Suppressor macrophage treated with lipopolysaccharide for 4 hours (primary cell): ENCODE results near the gene PTPRM.

Experiments used
- DNase-seq: peaks from one replicate; pipeline ENCODE4 v3.0.0-alpha.2; 2020

PTPRM gene

DNA sequence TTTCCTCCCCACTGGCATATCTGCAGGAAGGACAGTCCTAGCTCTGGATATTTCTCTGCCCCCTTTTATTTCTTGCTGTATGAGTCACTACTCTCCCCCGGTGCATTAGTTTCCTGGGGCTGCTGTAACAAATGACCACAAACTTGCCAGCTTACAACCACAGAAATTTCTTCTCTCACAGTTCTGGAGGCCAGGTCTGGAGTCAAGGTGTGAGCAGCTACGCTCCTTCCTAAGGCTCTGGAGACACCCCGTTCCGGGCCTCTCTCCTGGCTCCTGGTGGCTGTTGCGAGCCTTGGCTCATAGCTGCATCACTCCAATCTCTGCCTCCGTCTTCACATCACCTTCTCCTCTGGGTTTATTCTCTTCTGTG, 34.1 kb downstream of the PTPRM start:
- DNase-seq, result no peak

DNA sequence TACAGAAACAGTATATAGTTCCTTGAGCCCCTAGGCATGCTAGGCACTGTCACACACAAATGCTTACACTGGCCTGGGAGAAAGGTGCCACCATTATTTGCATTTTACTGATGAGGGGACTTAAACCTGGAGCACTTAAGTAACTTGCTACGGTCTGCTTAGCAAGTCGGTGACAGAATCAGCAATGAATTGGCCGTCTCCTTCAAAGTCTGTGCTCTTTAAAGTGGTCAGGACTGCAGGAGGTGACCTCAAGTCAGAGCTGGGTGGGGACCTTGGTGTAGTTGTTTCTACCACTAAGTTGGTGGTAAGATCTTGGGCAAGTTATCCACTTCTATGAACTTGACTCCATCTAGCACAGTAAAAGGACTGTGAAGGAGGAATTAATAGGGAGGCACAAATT, 34.8 kb downstream of the PTPRM start:
- no peak for DNase-seq

DNA sequence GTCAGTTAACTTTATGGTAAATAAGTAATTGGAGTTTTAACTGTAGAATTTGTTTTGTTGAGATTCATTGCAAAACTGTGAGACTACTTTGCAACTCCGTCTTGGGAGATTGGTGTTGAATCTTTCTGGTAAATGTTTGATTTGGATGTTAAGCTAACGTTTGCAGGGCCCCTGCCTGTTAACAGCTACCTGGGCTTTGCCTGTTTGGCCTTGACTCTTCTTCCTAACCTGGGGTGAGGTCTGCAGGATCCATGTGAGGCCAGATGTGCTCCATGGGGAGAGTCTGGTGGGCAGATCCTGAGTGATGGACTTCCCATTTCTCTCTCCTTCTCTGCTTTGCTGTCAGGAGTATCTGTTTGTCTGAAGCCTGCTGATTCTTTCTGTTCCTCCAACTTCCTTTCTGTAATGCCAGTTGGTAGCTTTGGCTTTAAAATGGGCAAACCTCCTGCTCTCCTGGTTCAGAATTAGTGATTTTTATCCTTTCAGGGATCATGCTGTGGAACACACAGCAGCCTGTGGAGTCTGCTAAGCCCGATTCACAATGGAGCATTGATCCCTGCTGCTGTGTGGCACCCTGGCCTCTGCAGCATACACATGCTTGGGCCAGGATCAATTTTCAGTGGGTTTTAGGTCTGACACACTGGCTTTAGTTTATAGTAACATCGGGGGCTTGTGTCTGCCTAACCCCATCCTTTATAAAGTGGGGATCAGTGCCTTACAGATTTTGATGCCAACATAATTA, 36.3 kb downstream of the PTPRM start:
- no peak for DNase-seq

DNA sequence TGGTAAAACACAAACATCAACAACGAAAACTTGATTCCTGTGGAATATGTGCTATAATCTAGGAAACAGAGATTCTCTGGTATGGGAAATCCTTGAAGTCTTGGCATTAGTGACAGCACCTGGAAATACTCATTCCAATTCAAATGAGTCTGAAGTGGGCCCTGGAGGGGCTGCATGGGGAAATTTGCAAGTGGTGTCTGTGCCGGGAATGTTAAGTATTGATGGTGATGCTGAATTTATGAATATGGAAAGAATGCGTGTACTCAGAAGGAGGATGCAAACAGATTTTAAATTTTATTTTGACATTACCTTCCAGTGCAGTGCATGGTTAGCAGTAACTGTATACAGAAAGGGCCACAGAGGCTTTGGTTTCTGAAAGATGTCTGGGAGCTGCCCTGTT, 37.2 kb downstream of the PTPRM start:
- DNase-seq, result no peak

DNA sequence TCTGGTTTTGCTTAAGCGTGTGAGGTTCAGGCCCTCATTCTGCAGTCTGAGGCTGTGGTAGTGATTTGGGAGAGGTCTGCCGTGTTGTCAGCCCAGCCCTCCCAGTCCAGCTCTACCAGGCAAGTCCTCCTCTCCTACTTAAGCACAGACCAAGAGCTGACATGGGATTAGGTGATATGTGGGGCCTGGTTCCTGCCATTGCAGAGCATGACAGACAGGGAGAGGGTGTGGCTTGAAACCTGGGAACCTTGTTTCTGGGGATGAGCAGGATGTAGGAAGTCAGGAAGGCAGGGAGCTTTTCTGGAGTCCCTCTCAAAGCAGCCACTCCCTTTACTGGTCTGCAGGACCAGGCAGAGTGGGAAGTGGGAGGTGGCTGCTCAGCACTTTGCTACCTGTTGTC, 38.6 kb downstream of the PTPRM start:
- DNase-seq, result no peak

DNA sequence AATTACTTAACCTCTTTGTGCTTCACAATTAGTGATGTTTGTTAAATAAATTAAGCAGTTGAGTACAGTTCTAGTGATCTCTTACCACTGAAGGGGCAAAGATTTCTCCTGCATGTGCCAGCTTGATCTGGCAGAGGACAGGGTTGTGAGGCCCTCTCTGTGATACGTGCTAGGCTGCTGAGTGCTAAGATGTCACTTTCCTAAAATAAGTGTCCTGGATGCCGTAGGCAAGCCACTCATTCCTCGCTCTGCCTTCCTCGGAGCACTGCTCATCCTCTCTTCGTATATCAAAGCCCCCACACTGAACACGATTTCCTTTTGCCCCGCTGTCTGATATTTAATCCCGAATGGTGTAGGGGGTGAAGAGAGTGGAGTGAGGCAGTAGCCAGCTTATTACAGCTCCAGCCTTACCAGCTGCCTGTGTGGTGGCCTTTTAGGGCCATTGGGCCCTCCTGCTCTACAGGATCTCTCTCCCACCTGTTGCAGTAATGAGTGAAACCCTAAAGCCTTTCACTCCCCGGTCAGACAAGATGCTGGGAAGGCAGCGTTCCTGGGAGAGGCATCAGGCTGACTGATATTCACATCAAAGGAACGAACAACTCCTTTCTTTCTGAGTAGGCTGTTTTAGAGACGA, 40.5 kb downstream of the PTPRM start:
- no peak for DNase-seq

DNA sequence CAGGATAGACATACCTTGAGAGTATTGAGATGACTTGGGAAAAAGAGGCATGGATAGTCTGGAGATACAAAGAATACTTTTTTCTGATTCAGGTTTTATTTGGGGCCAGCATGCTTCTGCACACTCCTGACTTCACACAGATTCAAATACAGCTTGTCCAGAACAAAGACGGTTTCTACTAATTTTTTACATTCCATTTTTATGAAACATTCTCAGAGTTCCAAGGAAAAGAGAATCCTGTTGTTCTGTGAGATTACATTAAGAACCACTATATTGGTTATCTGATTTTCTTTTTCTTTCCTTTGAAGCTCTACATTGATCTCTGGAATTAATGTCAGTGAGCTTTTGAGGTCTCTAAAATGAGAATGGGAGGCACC, 41.0 kb downstream of the PTPRM start:
- no peak for DNase-seq

DNA sequence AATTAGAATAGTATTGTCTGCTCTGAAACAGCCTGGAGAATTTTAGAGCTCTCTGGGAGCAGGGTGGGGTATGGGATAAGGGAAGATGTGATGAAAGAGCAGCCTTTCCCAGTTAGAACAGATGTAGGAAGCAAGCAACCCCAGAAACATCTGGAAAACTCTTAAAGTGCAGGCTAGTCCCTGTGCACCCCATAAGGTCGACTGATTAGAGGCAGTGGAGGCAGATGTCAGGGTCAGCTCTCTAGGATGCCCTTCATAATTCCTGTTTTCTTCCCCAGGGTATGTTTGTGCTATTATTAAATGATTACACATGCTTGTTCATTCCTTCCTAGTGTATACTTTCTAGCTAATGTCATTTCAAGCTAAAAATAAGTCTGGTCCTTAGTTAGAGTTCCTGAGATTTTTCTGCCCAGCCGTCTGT, 41.7 kb downstream of the PTPRM start:
- no peak for DNase-seq

DNA sequence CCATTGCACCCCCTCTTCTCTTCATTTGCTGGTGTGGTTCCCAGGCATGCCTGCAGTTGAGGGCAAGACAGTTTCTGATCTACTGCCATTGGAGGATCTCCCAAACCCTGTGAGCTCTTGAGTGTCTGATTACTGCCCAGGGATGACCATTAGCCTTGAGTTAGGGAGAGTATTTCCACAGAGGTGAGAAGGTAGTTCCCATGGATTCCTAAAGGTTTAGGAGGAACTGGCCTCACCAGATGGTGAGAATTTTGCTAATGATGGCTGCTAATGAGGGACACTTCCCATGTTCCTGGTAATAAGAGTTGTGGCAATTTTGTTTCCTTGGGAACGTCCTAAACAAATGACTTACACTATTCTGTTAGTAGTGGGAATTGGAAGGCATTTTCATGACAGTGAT, 42.5 kb downstream of the PTPRM start:
- DNase-seq, result no peak

DNA sequence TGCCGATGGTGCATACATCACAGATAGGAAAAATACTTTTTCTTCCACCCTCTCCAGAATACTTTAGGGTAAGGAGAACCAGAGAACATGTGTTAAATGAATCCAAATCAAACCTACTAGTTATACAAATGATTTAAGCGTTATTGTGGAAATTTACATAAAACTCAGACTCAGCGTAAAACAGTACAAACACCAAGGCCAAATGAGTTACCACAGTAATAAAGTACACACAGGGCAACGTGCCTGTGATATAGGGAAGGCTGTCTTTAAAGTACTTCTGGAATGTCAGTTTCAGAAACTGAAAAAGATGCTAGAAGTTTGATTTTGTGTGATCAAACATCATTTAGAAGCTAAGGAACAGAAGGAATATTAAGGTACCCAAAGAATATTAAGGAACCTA, 46.9 kb downstream of the PTPRM start:
- no peak for DNase-seq

DNA sequence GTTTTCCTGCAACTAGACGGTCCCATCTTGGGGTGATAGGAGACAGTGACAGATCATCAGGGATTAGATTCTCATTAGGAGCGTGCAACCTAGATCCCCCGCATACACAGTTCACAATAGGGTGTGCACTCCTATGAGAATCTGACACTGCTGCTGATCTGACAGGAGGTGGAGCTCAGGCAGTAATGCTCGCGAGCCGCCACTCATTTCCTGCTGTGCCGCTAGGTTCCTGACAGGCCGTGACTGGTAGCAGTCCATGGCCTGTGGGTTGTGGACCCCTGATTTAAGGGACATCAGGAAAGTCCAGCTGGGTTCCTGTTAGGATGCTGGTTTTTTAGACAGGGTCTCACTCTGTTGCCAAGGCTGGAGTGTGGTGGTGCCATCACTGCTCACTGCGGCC, 48.7 kb downstream of the PTPRM start:
- no peak for DNase-seq

DNA sequence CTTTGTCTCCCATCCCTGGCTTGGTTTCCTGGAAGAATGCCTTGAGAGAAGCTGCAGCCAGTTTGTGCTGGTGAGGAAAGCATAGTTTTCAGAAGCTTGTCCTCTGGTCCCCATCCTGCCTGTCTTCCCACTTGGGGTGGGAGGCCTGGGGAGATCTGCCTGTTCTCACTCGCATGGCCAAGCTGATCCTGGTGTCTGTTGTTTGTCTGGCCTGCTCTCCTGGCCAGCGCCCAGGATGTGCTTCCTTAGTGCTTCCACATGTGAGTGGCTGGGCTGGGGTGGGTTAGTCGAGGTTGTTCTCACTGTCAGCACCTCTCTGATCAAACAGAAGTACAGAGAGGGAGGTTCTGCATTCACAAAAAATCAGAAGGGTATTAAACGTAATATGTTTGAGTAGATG, 49.5 kb downstream of the PTPRM start:
- no peak for DNase-seq

DNA sequence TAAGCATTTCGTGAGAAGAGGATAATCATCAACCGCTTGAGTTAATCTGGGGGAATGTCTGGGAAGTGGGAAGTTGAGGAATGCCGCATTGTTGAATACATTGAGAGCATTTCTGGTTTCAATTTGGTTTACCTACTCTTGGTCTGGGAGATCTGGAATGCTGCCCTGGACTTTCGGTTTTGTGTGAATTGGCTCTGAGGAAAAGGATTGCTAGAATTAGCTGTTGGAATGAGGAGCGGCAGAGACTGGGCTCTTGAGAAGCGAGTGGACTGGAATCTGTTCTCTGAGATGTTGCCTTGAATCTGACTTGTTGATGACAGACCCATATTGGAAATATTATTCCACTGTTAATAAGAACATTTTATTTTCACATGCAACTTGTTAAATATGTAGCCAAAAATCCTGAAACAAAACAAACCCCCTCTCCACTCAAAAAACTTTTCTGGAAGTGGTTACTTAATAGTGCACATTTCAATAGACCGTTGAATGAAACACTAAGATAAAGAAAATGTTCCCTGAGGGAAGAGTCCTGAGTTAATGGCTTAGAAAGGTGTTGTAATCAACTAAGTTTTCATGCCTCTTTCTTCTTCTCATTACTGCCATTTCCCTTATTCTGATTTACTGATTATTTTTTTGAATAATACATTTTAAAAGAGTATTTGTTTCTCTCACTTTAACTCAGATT, 50.8 kb downstream of the PTPRM start:
- no peak for DNase-seq

DNA sequence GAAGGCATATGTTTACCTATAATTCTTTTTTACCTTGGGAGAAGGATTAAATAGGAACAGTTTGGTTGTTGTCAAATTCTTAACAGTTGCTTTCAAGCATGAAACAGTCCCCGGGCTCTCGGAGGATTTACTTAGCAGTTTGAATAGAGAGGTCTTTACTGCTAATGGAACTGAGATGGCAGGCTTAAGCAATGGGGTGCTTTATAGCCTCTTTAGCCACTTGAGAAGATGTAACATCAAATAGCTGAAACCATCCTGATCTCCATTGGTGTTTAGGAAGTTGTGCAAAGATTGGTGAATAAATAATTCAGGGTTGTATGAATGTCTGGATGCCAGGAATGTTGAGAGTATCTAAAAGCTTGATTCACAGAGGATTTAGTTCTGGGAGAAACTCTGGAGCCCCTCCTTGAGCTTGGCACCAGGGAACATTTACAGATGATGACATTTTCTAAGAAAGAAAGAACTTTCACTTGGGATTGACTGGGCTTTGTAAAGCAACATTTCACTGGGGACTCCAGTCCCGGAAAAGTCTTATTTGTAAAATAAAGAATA, 51.9 kb downstream of the PTPRM start:
- no peak for DNase-seq

DNA sequence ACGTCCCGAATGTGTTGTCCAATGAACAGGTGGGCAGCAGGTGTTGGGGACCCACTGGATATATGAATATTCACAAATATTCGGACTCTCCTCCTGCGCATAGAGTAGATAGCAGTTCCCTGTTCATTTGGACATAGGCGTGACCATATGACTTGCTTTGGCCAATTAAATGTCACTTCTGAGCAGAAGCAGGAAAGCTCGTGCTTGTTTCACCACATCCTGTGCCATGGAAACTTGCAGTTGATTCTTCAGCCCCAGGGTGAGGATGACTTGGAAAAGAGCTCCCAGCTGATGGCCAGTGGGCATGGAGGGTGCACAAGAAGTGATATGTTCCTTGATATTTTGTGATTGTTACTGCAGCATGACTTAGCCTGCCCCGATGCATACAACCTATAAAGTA, 52.6 kb downstream of the PTPRM start:
- DNase-seq, result no peak

DNA sequence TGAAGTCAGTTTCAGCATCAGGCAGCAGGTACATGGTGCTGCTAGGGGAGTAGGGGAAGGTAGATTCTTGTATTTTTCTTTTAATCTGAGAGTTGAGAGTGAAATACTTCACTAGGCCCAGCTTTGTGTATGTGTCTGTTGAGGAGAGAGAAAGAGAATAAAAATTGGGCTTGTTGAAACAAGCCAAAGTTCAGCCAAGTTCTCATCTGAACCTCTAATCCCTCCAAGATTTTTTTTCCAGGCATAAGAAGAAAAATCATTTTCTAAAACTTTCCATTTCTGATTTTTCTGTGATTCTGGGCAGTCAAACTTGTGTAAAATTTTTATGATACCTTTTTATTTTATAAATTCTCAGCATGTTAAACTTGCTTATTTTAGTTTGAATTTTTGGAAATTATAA, 55.6 kb downstream of the PTPRM start:
- DNase-seq, result no peak

DNA sequence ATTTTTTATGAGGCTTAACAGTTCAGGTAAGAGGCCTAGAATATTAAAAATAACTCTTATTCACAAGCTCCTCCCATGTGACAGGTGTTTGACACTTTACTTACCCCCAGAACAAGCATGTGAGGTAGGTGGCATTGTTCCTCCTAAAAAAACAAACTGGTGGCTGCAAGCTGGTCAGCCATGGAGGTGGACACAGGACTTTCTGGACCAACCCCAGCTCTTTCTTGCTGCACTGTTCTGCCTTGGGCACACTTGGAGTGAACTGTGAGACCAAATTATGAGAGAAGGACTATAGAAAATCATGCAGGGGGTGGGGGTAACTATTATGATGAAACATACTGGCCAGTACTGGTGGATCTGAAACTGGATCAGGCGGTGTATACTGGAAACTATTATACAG, 56.6 kb downstream of the PTPRM start:
- DNase-seq, result no peak

DNA sequence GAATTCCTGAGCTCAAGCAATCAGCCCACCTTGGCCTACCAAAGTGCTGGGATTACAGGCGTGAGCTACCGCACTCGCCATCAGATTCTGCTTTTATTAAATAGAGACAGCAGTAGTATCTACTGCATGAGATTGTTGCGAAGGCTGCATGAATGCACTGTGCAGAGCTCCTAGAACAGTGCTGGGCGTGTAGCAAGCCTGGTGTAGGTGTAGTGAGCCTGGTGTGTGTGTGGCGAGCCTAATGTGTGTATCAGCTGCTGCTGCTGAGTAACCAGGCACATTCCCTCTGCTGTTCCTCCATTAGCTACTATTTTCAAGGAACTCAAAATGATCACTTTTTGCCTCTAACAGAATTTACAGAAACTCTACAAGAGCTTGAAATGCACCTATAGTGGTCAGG, 57.6 kb downstream of the PTPRM start:
- no peak for DNase-seq

DNA sequence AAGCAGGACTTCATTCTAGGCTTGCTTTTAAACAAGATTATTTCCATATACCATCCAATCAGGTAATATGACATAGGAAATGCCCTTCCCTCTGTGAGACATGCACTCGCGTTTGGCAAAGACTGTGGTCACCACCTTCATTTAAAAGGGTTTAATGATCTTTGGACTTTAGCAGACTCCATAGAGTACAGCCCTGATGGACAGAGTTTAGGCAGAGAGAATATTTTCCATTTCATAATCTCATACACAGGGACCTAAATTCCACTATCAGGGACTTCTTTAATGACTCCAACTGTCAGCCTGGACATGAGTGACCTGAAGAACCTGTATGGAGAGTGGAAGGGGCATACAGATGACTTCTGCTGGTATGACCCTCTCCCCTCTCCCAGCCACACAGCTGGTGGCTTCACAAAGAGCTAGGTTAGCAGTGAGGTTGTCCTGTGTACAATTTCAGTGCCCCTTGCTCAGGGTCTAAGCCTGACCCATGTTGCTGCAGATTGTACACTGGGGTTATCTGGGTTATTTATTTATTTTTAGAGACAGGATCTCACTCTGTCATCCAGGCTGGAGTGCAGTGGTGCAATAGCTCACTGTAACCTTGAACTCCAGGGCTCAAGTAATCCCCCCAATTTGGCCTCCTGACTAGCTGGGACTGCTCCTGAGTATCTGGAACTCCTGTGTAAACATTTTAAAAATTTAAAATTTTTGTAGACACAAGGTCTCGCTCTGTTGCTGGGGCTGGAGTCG, 59.2 kb downstream of the PTPRM start:
- DNase-seq, result no peak

DNA sequence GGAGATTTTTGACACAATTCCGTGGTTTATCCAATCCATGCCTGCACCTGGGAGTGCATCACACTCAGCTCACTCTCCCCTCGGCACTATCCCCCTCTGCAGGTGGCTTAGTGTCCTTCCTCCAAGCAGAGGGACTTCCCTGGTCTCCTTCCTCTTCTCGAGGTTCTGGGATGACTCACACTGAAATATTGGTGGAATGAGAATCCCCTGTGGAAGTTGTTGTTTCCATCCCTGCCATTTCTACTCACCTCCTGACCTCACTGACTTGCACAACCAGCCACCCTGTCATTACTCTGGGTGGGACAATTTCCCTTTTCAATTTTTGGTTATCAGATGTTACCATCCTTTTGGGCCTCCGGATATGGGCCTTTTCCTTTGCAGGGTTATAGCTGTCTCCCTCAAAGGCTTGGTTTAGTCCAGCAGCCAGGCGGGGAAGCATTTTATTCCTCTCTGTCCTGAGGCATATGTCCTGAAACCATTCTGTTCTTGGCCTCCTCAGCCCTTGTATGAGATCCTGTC, 59.9 kb downstream of the PTPRM start:
- no peak for DNase-seq

DNA sequence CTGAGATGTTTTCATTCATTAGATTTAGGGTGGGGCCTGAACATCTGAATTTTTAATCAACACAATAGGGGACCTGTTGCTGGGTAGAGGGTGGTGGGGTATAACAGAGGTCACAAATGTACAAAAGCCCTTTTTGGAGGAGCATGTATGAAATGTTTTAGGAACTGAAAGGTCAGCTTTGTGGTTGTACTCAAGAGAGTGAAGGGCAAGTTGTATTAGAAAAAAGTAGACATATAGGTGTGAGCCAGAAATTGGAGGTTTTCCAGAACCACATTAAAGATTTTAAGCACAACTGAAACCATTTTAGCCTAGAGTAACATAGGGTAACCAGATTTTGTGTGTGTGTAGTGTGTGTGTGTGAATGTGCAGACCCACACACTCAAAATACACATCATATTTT, 62.3 kb downstream of the PTPRM start:
- DNase-seq, result no peak

DNA sequence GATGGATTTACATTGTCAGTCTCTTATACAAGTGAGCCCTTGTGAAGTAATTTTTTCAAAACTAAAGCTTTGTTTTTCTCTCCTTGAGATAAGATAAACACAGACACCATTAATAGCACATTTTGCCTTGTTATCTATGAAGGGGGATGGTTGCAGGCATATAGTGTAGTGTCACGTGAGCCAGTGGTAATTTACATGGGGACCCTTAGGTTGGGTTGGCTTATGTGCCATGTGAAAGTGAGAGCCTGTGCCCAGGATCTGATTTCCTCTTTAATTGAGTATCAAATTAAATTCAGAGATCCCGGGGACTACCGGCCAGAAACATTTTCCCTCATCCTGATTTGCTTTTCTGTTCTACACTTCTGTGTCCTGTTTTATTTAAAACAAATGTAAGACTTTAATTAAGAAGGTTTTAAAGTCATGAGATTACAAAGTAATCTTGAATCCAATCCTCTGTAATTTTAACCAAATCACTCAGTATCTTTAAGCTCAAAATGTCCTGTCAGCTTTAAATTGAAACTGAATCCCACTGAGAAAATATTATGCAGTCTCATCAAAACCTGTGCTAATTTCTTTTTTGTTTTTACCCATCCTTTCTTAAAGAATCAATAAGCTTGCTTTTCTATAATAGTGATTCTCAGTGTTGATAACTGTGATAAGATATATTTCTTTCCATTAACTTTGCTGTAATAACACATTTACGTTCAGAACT, 63.8 kb downstream of the PTPRM start:
- DNase-seq, result no peak
